GM21447 (cell line): ENCODE results near the gene SLC29A3.
"Not testable (repeated sequence)": the region's sequence is repeated elsewhere in the genome, so short reads cannot be mapped to it uniquely, and the experiment has no call there.

Source experiments
- ATAC-seq: cut with Tn5 transposase; IDR thresholded peaks from one replicate; pipeline ENCODE4 v1.9.1; 2021; ENCODE audit not compliant: unreplicated experiment

The SLC29A3 gene

GRCh38 chr10:71319042-71319799 is at the start of gene SLC29A3:
SLC29A3 (plus strand) TSS chr10:71319259; CDS start chr10:71319310, 51 bp downstream.
- peak; percentile 77 for ATAC-seq

GRCh38 chr10:71269301-71270288 is 49.5 kb upstream of the SLC29A3 start:
- no peak for ATAC-seq

- no peak for ATAC-seq
Measured at GRCh38 chr10:71270301-71271220, 48.5 kb upstream of the SLC29A3 start.

- ATAC-seq: no peak
Measured at GRCh38 chr10:71271662-71272055, 47.4 kb upstream of the SLC29A3 start.

- no peak for ATAC-seq
Measured at GRCh38 chr10:71272056-71272771, 46.8 kb upstream of the SLC29A3 start.

- not testable (repeated sequence) for ATAC-seq
Measured at GRCh38 chr10:71272974-71273373, 46.1 kb upstream of the SLC29A3 start.

GRCh38 chr10:71273506-71273905 is 45.6 kb upstream of the SLC29A3 start:
- no peak for ATAC-seq

GRCh38 chr10:71274901-71275796 is 43.9 kb upstream of the SLC29A3 start:
- ATAC-seq: no peak

GRCh38 chr10:71276873-71277272 is 42.2 kb upstream of the SLC29A3 start:
- no peak for ATAC-seq

GRCh38 chr10:71277914-71278665 is 41.0 kb upstream of the SLC29A3 start:
- no peak for ATAC-seq

- no peak for ATAC-seq
Measured at GRCh38 chr10:71278691-71279588, 40.1 kb upstream of the SLC29A3 start.

GRCh38 chr10:71279590-71280170 is 39.4 kb upstream of the SLC29A3 start:
- ATAC-seq: no peak

- ATAC-seq: no peak
Measured at GRCh38 chr10:71280216-71280615, 38.8 kb upstream of the SLC29A3 start.

GRCh38 chr10:71280825-71281224 is 38.2 kb upstream of the SLC29A3 start:
- ATAC-seq: no peak

GRCh38 chr10:71281646-71282322 is 37.3 kb upstream of the SLC29A3 start:
- no peak for ATAC-seq

- no peak for ATAC-seq
Measured at GRCh38 chr10:71282323-71282680, 36.8 kb upstream of the SLC29A3 start.

- no peak for ATAC-seq
Measured at GRCh38 chr10:71283410-71283809, 35.6 kb upstream of the SLC29A3 start.
